ENCODE measurements around the gene HNRNPDL. TPM values are rescaled to one million over a fixed set of nuclear protein-coding genes. Genes with fewer than 3 reads are reported as not detected.
"Not testable (repeated sequence)": the region's sequence is repeated elsewhere in the genome, so short reads cannot be mapped to it uniquely, and the experiment has no call there.

Gene HNRNPDL
- total RNA-seq, 2 experiments from 2014 or later = 308 to 345 TPM

- H3K27me3 Mint-ChIP-seq; H3K36me3 Mint-ChIP-seq (ENCODE audit: low read depth); H3K4me3 Mint-ChIP-seq; ATAC-seq; H3K4me1 Mint-ChIP-seq; intact Hi-C loops (cut with DNase I, micrococcal nuclease); DNase-seq; H3K27ac Mint-ChIP-seq; H3K9me3 Mint-ChIP-seq (ENCODE audit: low read depth); CTCF ChIA-PET: not testable (repeated sequence)
- POLR2A ChIA-PET = interaction anchor here (1.0 kb wide), 1 partner anchor 26 kb away, joined by 3 read pairs; no protein-coding TSS in a partner anchor
Measured at GRCh38 chr4:82390061-82390460, 40.2 kb downstream of the HNRNPDL start.

GRCh38 chr4:82388405-82388804 is 41.9 kb downstream of the HNRNPDL start:
- peaks cover 2% of the 10 kb centered on the region for H3K27me3 Mint-ChIP-seq
- H3K36me3 Mint-ChIP-seq (ENCODE audit: low read depth) = no peaks in the 10 kb centered on the region
- POLR2A ChIA-PET = no interaction called here
- no peaks in the 10 kb centered on the region for H3K4me1 Mint-ChIP-seq
- H3K4me3 Mint-ChIP-seq = no peak overlapping the region
- no peaks in the 10 kb centered on the region for H3K9me3 Mint-ChIP-seq (ENCODE audit: low read depth)
- no peak for DNase-seq
- CTCF ChIA-PET = no interaction called here
- no peak overlapping the region for H3K27ac Mint-ChIP-seq
- intact Hi-C loops (cut with DNase I, micrococcal nuclease) = no loop called here
- ATAC-seq = no peak

- CTCF ChIA-PET = interaction anchor here (1.9 kb wide), 1 partner anchor 11 kb away, joined by 4 read pairs; no protein-coding TSS in a partner anchor
Measured at GRCh38 chr4:82386312-82386711, 44.0 kb downstream of the HNRNPDL start.

DNA sequence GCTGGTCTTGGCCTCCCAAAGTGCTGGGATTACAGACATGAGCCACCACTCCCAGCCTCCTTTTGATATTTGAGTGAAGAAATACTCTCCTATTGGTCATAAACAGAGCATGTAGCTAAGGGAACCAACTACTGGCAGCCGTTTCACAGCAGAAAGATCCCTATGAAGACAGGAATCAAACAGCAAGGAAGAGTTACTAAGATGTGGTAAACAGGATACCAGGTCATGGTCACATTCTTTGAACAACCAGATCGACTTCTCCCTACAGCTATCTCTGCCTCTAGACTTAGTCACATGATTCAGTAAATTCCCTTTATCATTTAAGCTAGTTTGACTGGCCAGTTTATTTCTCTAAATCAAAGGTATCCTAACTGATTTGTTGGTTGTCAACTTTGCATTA is 47.5 kb downstream of the HNRNPDL start:
- intact Hi-C loops (cut with DNase I, micrococcal nuclease) = no loop called here
- CTCF ChIA-PET = interaction anchor here (0.8 kb wide), 1 partner anchor 18 kb away, joined by 3 read pairs; no protein-coding TSS in a partner anchor
- ATAC-seq = no peak
- POLR2A ChIA-PET = no interaction called here
- Mint-ChIP-seq H3K4me3 (no peak overlapping the region), H3K4me1 (peaks cover 9% of the 10 kb centered on the region), H3K27ac (no peak overlapping the region), H3K36me3 (ENCODE audit: low read depth) (peaks cover 6% of the 10 kb centered on the region), H3K9me3 (ENCODE audit: low read depth) (peaks cover 4% of the 10 kb centered on the region), H3K27me3 (peaks cover 2% of the 10 kb centered on the region)
- DNase-seq = no peak

More at GRCh38 chr4:82386312-82386711, 44.0 kb downstream of the HNRNPDL start:
- H3K4me3 Mint-ChIP-seq; ATAC-seq; DNase-seq; H3K9me3 Mint-ChIP-seq (ENCODE audit: low read depth); intact Hi-C loops (cut with DNase I, micrococcal nuclease); H3K4me1 Mint-ChIP-seq; H3K27ac Mint-ChIP-seq; H3K36me3 Mint-ChIP-seq (ENCODE audit: low read depth); H3K27me3 Mint-ChIP-seq: not testable (repeated sequence)
- POLR2A ChIA-PET = interaction anchor here (1.1 kb wide), 1 partner anchor 38 kb away, joined by 3 read pairs; no protein-coding TSS in a partner anchor

DNA sequence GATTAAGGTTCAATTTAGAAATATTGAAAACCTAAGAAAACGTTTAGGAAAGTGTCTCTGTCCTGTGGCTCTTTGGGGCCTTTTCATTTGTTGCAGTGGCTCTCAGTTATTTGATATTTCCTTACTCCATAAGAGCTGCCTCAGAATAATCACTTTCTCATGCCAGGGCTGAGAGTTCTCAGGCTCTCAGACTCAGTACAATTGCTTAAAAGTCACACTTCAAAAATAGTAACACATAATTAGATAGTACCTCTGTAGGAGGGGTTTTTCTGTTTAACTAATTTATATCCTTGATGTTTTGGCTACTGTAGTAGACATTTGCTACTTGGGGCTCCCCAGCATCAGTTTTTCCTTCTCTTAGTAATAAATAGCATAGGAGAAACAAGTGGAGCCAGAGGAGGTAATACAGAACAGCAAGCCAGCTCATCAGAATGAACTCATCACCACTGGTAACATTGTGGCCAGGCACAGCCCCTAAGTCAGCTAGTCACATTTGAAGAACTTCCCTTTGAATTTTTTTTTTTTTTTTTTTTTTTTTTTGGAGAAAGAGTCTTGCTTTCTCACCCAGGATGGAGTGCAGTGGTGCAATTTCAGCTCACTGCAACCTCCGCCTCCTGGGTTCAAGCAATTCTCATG is 48.5 kb downstream of the HNRNPDL start:
- Mint-ChIP-seq H3K27me3 (peaks cover 1% of the 10 kb centered on the region), H3K27ac (no peak overlapping the region), H3K4me3 (no peak overlapping the region), H3K36me3 (ENCODE audit: low read depth) (peaks cover 10% of the 10 kb centered on the region), H3K9me3 (ENCODE audit: low read depth) (peaks cover 4% of the 10 kb centered on the region), H3K4me1 (peaks cover 12% of the 10 kb centered on the region)
- intact Hi-C loops (cut with DNase I, micrococcal nuclease) = no loop called here
- DNase-seq (no peak), ATAC-seq (peak; percentile 77)
- POLR2A ChIA-PET = interaction anchor here (0.6 kb wide), 1 partner anchor 405 kb away, joined by 5 read pairs; no protein-coding TSS in a partner anchor
- CTCF ChIA-PET = interaction anchor here (0.6 to 1.0 kb wide), 3 partner anchors 35 to 60 kb away, joined by 3 read pairs; no protein-coding TSS in a partner anchor

GRCh38 chr4:82381235-82381634 is 49.0 kb downstream of the HNRNPDL start:
- no peak overlapping the region for H3K4me3 Mint-ChIP-seq
- intact Hi-C loops (cut with DNase I, micrococcal nuclease) = no loop called here
- CTCF ChIA-PET = interaction anchor here (0.7 to 1.6 kb wide), 4 partner anchors 14 to 48 kb away, joined by 3 read pairs; no protein-coding TSS in a partner anchor
- no peak for ATAC-seq
- peaks cover 15% of the 10 kb centered on the region for H3K36me3 Mint-ChIP-seq (ENCODE audit: low read depth)
- no peak for DNase-seq
- no peaks in the 10 kb centered on the region for H3K27me3 Mint-ChIP-seq
- POLR2A ChIA-PET = interaction anchor here (0.6 kb wide), 1 partner anchor 406 kb away, joined by 5 read pairs; no protein-coding TSS in a partner anchor
- H3K4me1 Mint-ChIP-seq = peaks cover 16% of the 10 kb centered on the region
- H3K27ac Mint-ChIP-seq = no peak overlapping the region
- peaks cover 4% of the 10 kb centered on the region for H3K9me3 Mint-ChIP-seq (ENCODE audit: low read depth)

DNA sequence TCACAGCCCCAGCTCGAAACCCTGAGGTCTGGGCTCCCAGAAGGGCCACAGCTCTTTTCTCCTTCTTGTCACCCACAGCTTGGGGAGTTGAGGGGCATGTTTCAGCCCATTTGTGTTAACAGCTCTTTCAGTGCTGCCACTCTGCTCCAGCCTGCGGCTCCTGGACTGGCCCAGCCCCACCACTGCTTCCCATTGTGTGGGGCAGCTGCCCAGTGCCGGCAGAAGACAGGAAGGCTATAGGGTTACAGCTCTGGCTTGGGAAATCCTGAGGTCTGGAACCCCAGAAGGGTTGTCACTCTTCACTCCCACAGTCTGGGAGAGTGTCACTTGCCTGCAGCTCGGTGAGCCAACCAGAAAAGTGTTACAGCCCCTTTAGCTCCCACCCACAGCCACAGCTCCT is 49.4 kb downstream of the HNRNPDL start:
- CTCF ChIA-PET = interaction anchor here (0.7 to 1.6 kb wide), 4 partner anchors 12 to 36 kb away, joined by 3 to 5 read pairs (median 3); no protein-coding TSS in a partner anchor
- H3K4me3 Mint-ChIP-seq = no peak overlapping the region
- POLR2A ChIA-PET = no interaction called here
- intact Hi-C loops (cut with DNase I, micrococcal nuclease) = no loop called here
- H3K36me3 Mint-ChIP-seq (ENCODE audit: low read depth) = peaks cover 19% of the 10 kb centered on the region
- ATAC-seq (no peak), DNase-seq (no peak)
- H3K27ac Mint-ChIP-seq = no peak overlapping the region
- H3K27me3 Mint-ChIP-seq = no peaks in the 10 kb centered on the region
- H3K9me3 Mint-ChIP-seq (ENCODE audit: low read depth) = peaks cover 4% of the 10 kb centered on the region
- peaks cover 20% of the 10 kb centered on the region for H3K4me1 Mint-ChIP-seq

GRCh38 chr4:82380344-82380743 is 49.9 kb downstream of the HNRNPDL start:
- ATAC-seq = no peak
- intact Hi-C loops (cut with DNase I, micrococcal nuclease) = no loop called here
- Mint-ChIP-seq H3K4me1 (peaks cover 24% of the 10 kb centered on the region), H3K27me3 (no peaks in the 10 kb centered on the region), H3K4me3 (no peak overlapping the region), H3K36me3 (ENCODE audit: low read depth) (peaks cover 22% of the 10 kb centered on the region), H3K9me3 (ENCODE audit: low read depth) (peaks cover 4% of the 10 kb centered on the region), H3K27ac (no peak overlapping the region)
- DNase-seq = no peak
- CTCF ChIA-PET = interaction anchor here (0.7 to 1.6 kb wide), 3 partner anchors 12 to 16 kb away, joined by 3 to 5 read pairs (median 3); no protein-coding TSS in a partner anchor
- POLR2A ChIA-PET = interaction anchor here (0.7 kb wide), 1 partner anchor 1020 kb away, joined by 3 read pairs; no protein-coding TSS in a partner anchor

GRCh38 chr4:82376109-82376508 is 54.2 kb downstream of the HNRNPDL start:
- peak overlapping the region; percentile 89 for H3K4me3 Mint-ChIP-seq
- peaks cover 4% of the 10 kb centered on the region for H3K9me3 Mint-ChIP-seq (ENCODE audit: low read depth)
- no peak for ATAC-seq
- DNase-seq = no peak
- H3K27me3 Mint-ChIP-seq = no peaks in the 10 kb centered on the region
- ChIA-PET CTCF (interaction anchor here (0.7 to 1.1 kb wide), 2 partner anchors 25 to 53 kb away, joined by 3 to 4 read pairs; no protein-coding TSS in a partner anchor), POLR2A (no interaction called here)
- peak overlapping the region; percentile 70 for H3K27ac Mint-ChIP-seq
- intact Hi-C loops (cut with DNase I, micrococcal nuclease) = loop anchor here in 1 of 2 experiments (10.0 kb wide), 1 partner anchor 909 kb away; the partner anchor contains the start of gene COQ2
- peaks cover 47% of the 10 kb centered on the region for H3K36me3 Mint-ChIP-seq (ENCODE audit: low read depth)
- H3K4me1 Mint-ChIP-seq = peaks cover 17% of the 10 kb centered on the region

GRCh38 chr4:82373816-82374625 is 56.2 kb downstream of the HNRNPDL start, which contains the start of gene HNRNPD:
Gene HNRNPD (minus strand): TSS chr4:82373991. CDS start chr4:82373678, 313 bp downstream.
- no peaks in the 10 kb centered on the region for H3K9me3 Mint-ChIP-seq (ENCODE audit: low read depth)
- POLR2A ChIA-PET = interaction anchor here (0.7 to 1.9 kb wide), 8 partner anchors 25 to 700 kb away, joined by 3 to 38 read pairs (median 6); partner anchors contain the start of gene HNRNPDL
- peak; percentile 97 for DNase-seq
- H3K4me3 Mint-ChIP-seq = peak within 1 kb of the TSS; percentile 89
- CTCF ChIA-PET = interaction anchor here (0.7 to 1.9 kb wide), 5 partner anchors 14 to 1095 kb away, joined by 3 to 14 read pairs (median 4); no protein-coding TSS in a partner anchor
- H3K27ac Mint-ChIP-seq = peak within 1 kb of the TSS; percentile 99
- intact Hi-C loops (cut with DNase I, micrococcal nuclease) = loop anchor here (1.0 to 10.0 kb wide), 15 partner anchors 21 to 1081 kb away; partner anchors contain the start of genes COQ2 (in 2 of the 2), SEC31A (in 2 of the 2), COPS4 (in 1 of the 2) and ENOPH1 (in 1 of the 2)
- H3K36me3 Mint-ChIP-seq (ENCODE audit: low read depth) = peaks cover 62% of the 10 kb centered on the region
- ATAC-seq = peak; percentile 90
- peaks cover 34% of the 10 kb centered on the region for H3K4me1 Mint-ChIP-seq
- H3K27me3 Mint-ChIP-seq = no peaks in the 10 kb centered on the region

GRCh38 chr4:82373486-82373815 is 56.8 kb downstream of the HNRNPDL start:
- intact Hi-C loops (cut with DNase I, micrococcal nuclease) = loop anchor here (1.0 to 10.0 kb wide), 5 partner anchors 640 to 1082 kb away; partner anchors contain the start of genes COQ2 (in 2 of the 2), HELQ (in 1 of the 2) and RASGEF1B (in 1 of the 2)
- Mint-ChIP-seq H3K4me3 (peak overlapping the region; percentile 89), H3K27me3 (no peaks in the 10 kb centered on the region), H3K36me3 (ENCODE audit: low read depth) (peaks cover 67% of the 10 kb centered on the region), H3K27ac (peak overlapping the region; percentile 99), H3K4me1 (peaks cover 40% of the 10 kb centered on the region), H3K9me3 (ENCODE audit: low read depth) (no peaks in the 10 kb centered on the region)
- peak; percentile 81 for DNase-seq
- ATAC-seq = peak; percentile 17
- CTCF ChIA-PET = interaction anchor here (0.7 to 1.9 kb wide), 6 partner anchors 14 to 1096 kb away, joined by 3 to 14 read pairs (median 4); partner anchors contain the start of gene HNRNPDL
- POLR2A ChIA-PET = interaction anchor here (0.7 to 3.4 kb wide), 8 partner anchors 49 to 61 kb away, joined by 4 to 38 read pairs (median 7); partner anchors contain the start of gene HNRNPDL
